Endothelial cell of umbilical vein (primary cell): Measurements from ENCODE around the gene PLEKHO1. TPM values are rescaled to one million over a fixed set of nuclear protein-coding genes. Genes with fewer than 3 reads are reported as not detected.

Source experiments
- BruUV-seq: library from RNA; stranded (reverse); fragments of 400-500 nt; replicated peaks from 2 replicates; lab custom pipeline; 2021; lab: Mats Ljungman, UMichigan
- CTCF ChIA-PET: fragments of 300-600, 350-600 bp; sonication (Branson Sonifier 250); formaldehyde crosslinking; loops from one replicate; lab custom pipeline; 2021; ENCODE audit warnings: antibody characterized with exemption, inconsistent platforms; lab: Charles Lee
- POLR2A ChIA-PET: fragments of 300-600, 350-600 bp; sonication (Branson Sonifier 250); formaldehyde crosslinking; loops from one replicate; lab custom pipeline; 2021; ENCODE audit warnings: antibody characterized with exemption, inconsistent platforms; lab: Charles Lee
- DNase-seq: peaks from one replicate; pipeline ENCODE4 v3.0.0-alpha.2; 2011; ENCODE audit warnings: low read depth, low spot score
- FAIRE-seq: peaks from 2 replicates; lab custom pipeline; 2011; peaks lifted over from hg19 to GRCh38; lab: Jason Lieb, UNC
- H2AFZ ChIP-seq: 2 replicates; pipeline ENCODE4 v1.6.0; 2012; ENCODE audit warnings: low read depth, low read length, control low read depth, inconsistent platforms
- H3K27ac ChIP-seq: 2 replicates; pipeline ENCODE4 v1.5.1; 2011; ENCODE audit warnings: low read depth, mild to moderate bottlenecking, control low read depth, low read length, moderate library complexity; ENCODE audit not compliant: insufficient read depth
- H3K27me3 ChIP-seq, 2 experiments: 2 replicates each; pipeline versions ENCODE4 v1.6.0 to v1.6.1; 2011; ENCODE audit warnings: low read length in 2 of 2, mixed read lengths in 1 of 2; ENCODE audit not compliant: control insufficient read depth in 2 of 2, insufficient read depth in 2 of 2
- H3K36me3 ChIP-seq, 2 experiments: 2 replicates in 1 of 2; 3 replicates in 1 of 2; pipeline ENCODE4 v1.5.1; 2011; ENCODE audit warnings: low read length in 2 of 2, mild to moderate bottlenecking in 1 of 2, moderate library complexity in 1 of 2; ENCODE audit not compliant: control insufficient read depth in 2 of 2, insufficient read depth in 2 of 2; ENCODE audit errors: extremely low read depth in 1 of 2
- H3K4me1 ChIP-seq: 3 replicates; pipeline ENCODE4 v1.5.1; 2011; ENCODE audit warnings: mild to moderate bottlenecking, low read length; ENCODE audit not compliant: control insufficient read depth, insufficient read depth; ENCODE audit errors: extremely low read depth
- H3K4me2 ChIP-seq: 2 replicates; pipeline ENCODE4 v1.6.1; 2011; ENCODE audit warnings: low read length, control low read depth, mixed read lengths; ENCODE audit not compliant: insufficient read depth
- H3K4me3 ChIP-seq, 3 experiments: fragments of 200-600 bp in 1 of 3; sonication (generic), shearing (Covaris generic) in 1 of 3; replicated peaks in 1 of 3; 2 replicates each; pipeline ENCODE4 v1.5.1; 2011 to 2016; ENCODE audit warnings: control low read depth in 3 of 3, low read length in 3 of 3, mild to moderate bottlenecking in 2 of 3, inconsistent platforms in 1 of 3, low read depth in 1 of 3, moderate library complexity in 1 of 3; ENCODE audit not compliant: insufficient read depth in 1 of 3
- H3K79me2 ChIP-seq: 2 replicates; pipeline ENCODE4 v1.6.0; 2012; ENCODE audit warnings: low read length, inconsistent platforms; ENCODE audit not compliant: control insufficient read depth, insufficient read depth
- H3K9ac ChIP-seq: replicated peaks from 2 replicates; pipeline ENCODE3; 2011; ENCODE audit warnings: low read length, control low read depth; ENCODE audit not compliant: insufficient read depth; ENCODE audit errors: extremely low read depth
- H3K9me1 ChIP-seq: replicated peaks from 3 replicates; pipeline ENCODE4 v1.6.0; 2011; ENCODE audit warnings: mild to moderate bottlenecking, low read length; ENCODE audit not compliant: control insufficient read depth, insufficient read depth; ENCODE audit errors: extremely low read depth
- H3K9me3 ChIP-seq: replicated peaks from 2 replicates; pipeline ENCODE4 v1.5.1; 2012; ENCODE audit warnings: low read length, inconsistent platforms; ENCODE audit not compliant: control insufficient read depth, insufficient read depth
- H4K20me1 ChIP-seq: replicated peaks from 2 replicates; pipeline ENCODE3; 2011; ENCODE audit warnings: mild to moderate bottlenecking, low read length; ENCODE audit not compliant: control insufficient read depth, insufficient read depth; ENCODE audit errors: extremely low read depth
- CTCF ChIP-seq, 2 donors: IDR thresholded peaks; 1 replicate in 1 of 2; 2 replicates in 1 of 2; pipeline ENCODE4 v1.5.1; 2011; ENCODE audit warnings: low read length in 2 of 2, mild to moderate bottlenecking in 2 of 2, moderate library complexity in 2 of 2, control low read depth in 1 of 2, inconsistent platforms in 1 of 2, low read depth in 1 of 2; ENCODE audit not compliant: insufficient read depth in 1 of 2; ENCODE audit errors: extremely low read depth in 1 of 2
- EZH2 ChIP-seq: IDR thresholded peaks from 2 replicates; pipeline ENCODE4 v1.6.1; 2012; ENCODE audit warnings: borderline replicate concordance, low read depth, mild to moderate bottlenecking, moderate library complexity, low read length, inconsistent platforms; ENCODE audit not compliant: severe bottlenecking
- FOS ChIP-seq: IDR thresholded peaks from 2 replicates; pipeline ENCODE4 v1.6.1; 2011; ENCODE audit warnings: mild to moderate bottlenecking, low read length, moderate library complexity, borderline replicate concordance; ENCODE audit not compliant: insufficient read depth
- GATA2 ChIP-seq: IDR thresholded peaks from 2 replicates; pipeline ENCODE4 v1.7.0; 2011; ENCODE audit warnings: low read depth, mild to moderate bottlenecking, moderate library complexity, mixed read lengths, low read length; ENCODE audit not compliant: insufficient read length, insufficient read depth
- JUN ChIP-seq: IDR thresholded peaks from 2 replicates; pipeline ENCODE4 v1.6.1; 2011; ENCODE audit warnings: borderline replicate concordance, low read depth; ENCODE audit not compliant: insufficient read length, insufficient read depth
- MAX ChIP-seq: IDR thresholded peaks from 2 replicates; pipeline ENCODE4 v1.6.1; 2011; ENCODE audit not compliant: insufficient read depth, insufficient read length
- MYC ChIP-seq: IDR thresholded peaks from one replicate; pipeline ENCODE4 v1.6.1; 2011; ENCODE audit warnings: mild to moderate bottlenecking, low read depth, low read length
- POLR2A ChIP-seq: IDR thresholded peaks from 2 replicates; pipeline ENCODE4 v1.6.1; 2012; ENCODE audit warnings: low read depth, mild to moderate bottlenecking, control low read depth, low read length
- POLR2AphosphoS5 ChIP-seq: IDR thresholded peaks from 2 replicates; pipeline ENCODE4 v1.6.1; 2012; ENCODE audit warnings: low read depth, mild to moderate bottlenecking, control low read depth, low read length, moderate library complexity; ENCODE audit not compliant: insufficient read depth
- dilution Hi-C: fragments of 300-500 bp; cut with MboI; formaldehyde crosslinking; loops from one replicate; pipeline ENCODE4 v1.15.0; 2019; ENCODE audit warnings: low sequenced_read_pairs; ENCODE audit not compliant: extremely low pct_ligation_motif_present
- intact Hi-C: fragments of 100-400 bp; cut with micrococcal nuclease; formaldehyde crosslinking; loops from one replicate; pipeline ENCODE4 v1.10.0; 2022
- polyA plus RNA-seq, 4 experiments: library from polyadenylated mRNA; depleted of rRNA in 3 of 4; stranded (reverse) in 3 of 4; unstranded in 1 of 4; fragments of >200 nt; gene quantifications; 2 replicates each; pipeline versions ENCODE4 v1.2.1 to v1.2.3, GENCODE V29; 2011 to 2012; ENCODE audit warnings: missing spikeins in 1 of 4
- total RNA-seq: library from RNA; stranded (reverse); gene quantifications from 2 replicates; pipeline ENCODE4 v1.2.3, GENCODE V29; 2021

PLEKHO1 gene
- total and polyA plus RNA-seq, 2 donors (not counting 3 experiments of a cell fraction or from before 2014, with no cell fraction given): 59.8 to 101 TPM

GRCh38 chr1:150160964-150161621 lies 11.4 kb downstream of the PLEKHO1 start:
- Histone ChIP-seq H3K4me1 (peaks cover 49% of the 10 kb centered on the region), H3K4me2 (no peak overlapping the region), H3K4me3 (no peak overlapping the region), H3K27me3 (no peaks in the 10 kb centered on the region), H3K36me3 (peaks cover 14 to 18% of the 10 kb centered on the region in 2 experiments), H3K27ac (no peak overlapping the region), H3K79me2 (peaks cover 2% of the 10 kb centered on the region), H3K9me3 (no peaks in the 10 kb centered on the region), H3K9me1 (no peaks in the 10 kb centered on the region), H4K20me1 (no peaks in the 10 kb centered on the region), H3K9ac (no peak overlapping the region), H2AFZ (no peak overlapping the region)
- dilution Hi-C loops (no loop called here), intact Hi-C loops (no loop called here)
- ChIA-PET POLR2A (interaction anchor here (2.2 kb wide), 1 partner anchor 11 kb away, joined by 11 read pairs; the partner anchor contains the start of gene PLEKHO1), CTCF (interaction anchor here (0.7 to 2.7 kb wide), 6 partner anchors 8 to 88 kb away, joined by 3 to 15 read pairs (median 12); partner anchors contain the start of gene PLEKHO1)
- DNase-seq (no peak), FAIRE-seq (no peak)
- TF ChIP-seq GATA2: no peak
- TF ChIP-seq MAX: no peak
- TF ChIP-seq FOS: no peak
- TF ChIP-seq JUN: no peak
- no peak for TF ChIP-seq POLR2A
- TF ChIP-seq MYC: no peak
- TF ChIP-seq CTCF (IDR thresholded peaks at IDR 0.05; ENCODE audit: extremely low read depth in 1 of 2, insufficient read depth in 1 of 2, low read depth in 1 of 2, low read length in 2 of 2): no peak
- TF ChIP-seq EZH2: no peak
- TF ChIP-seq POLR2AphosphoS5: no peak
- BruUV-seq: no TSS peak
